Keratinocyte (primary cell): ENCODE measurements around the gene IGSF8. TPM values are rescaled to one million over a fixed set of nuclear protein-coding genes. Genes with fewer than 3 reads are reported as not detected.

ENCODE experiments used
- DNase-seq: peaks from one replicate; pipeline ENCODE4 v3.0.0-alpha.2; 2011; ENCODE audit warnings: low read depth, missing footprints, low spot score
- FAIRE-seq: peaks from 2 replicates; lab custom pipeline; 2011; peaks lifted over from hg19 to GRCh38; lab: Jason Lieb, UNC
- H2AFZ ChIP-seq: 2 replicates; pipeline ENCODE4 v1.6.0; 2012; ENCODE audit warnings: low read length, control low read depth, inconsistent platforms; ENCODE audit not compliant: control insufficient read depth
- H3K27ac ChIP-seq: 2 replicates; pipeline ENCODE4 v1.5.1; 2011; ENCODE audit warnings: low read length; ENCODE audit not compliant: control insufficient read depth, insufficient read depth
- H3K27me3 ChIP-seq: 3 replicates; pipeline ENCODE4 v1.6.0; 2011; ENCODE audit warnings: low read length; ENCODE audit not compliant: control insufficient read depth, insufficient read depth; ENCODE audit errors: extremely low read depth
- H3K36me3 ChIP-seq, 2 experiments: 2 replicates in 1 of 2; 3 replicates in 1 of 2; pipeline ENCODE4 v1.5.1; 2011; ENCODE audit warnings: low read length in 2 of 2, mild to moderate bottlenecking in 1 of 2; ENCODE audit not compliant: control insufficient read depth in 2 of 2, insufficient read depth in 2 of 2; ENCODE audit errors: extremely low read depth in 1 of 2
- H3K4me1 ChIP-seq: 3 replicates; pipeline ENCODE4 v1.5.1; 2011; ENCODE audit warnings: low read length; ENCODE audit not compliant: control insufficient read depth, insufficient read depth; ENCODE audit errors: extremely low read depth
- H3K4me2 ChIP-seq: 3 replicates; pipeline ENCODE4 v1.6.0; 2011; ENCODE audit warnings: low read depth, low read length; ENCODE audit not compliant: control insufficient read depth, insufficient read depth; ENCODE audit errors: extremely low read depth
- H3K4me3 ChIP-seq, 3 experiments: fragments of 200-600 bp in 1 of 3; sonication (generic) in 1 of 3; 2 replicates in 2 of 3; 3 replicates in 1 of 3; pipeline ENCODE4 v1.5.1; 2011 to 2016; ENCODE audit warnings: low read length in 3 of 3, mild to moderate bottlenecking in 3 of 3, control low read depth in 2 of 3, inconsistent platforms in 1 of 3, low read depth in 1 of 3, mixed read lengths in 1 of 3, mixed run types in 1 of 3, moderate library complexity in 1 of 3; ENCODE audit not compliant: control insufficient read depth in 2 of 3, insufficient read depth in 2 of 3; ENCODE audit errors: extremely low read depth in 1 of 3
- H3K79me2 ChIP-seq: 2 replicates; pipeline ENCODE4 v1.6.0; 2012; ENCODE audit warnings: low read length; ENCODE audit not compliant: control insufficient read depth, insufficient read depth
- H3K9ac ChIP-seq: 3 replicates; pipeline ENCODE4 v1.6.0; 2011; ENCODE audit warnings: low read length; ENCODE audit not compliant: control insufficient read depth, insufficient read depth; ENCODE audit errors: extremely low read depth
- H3K9me1 ChIP-seq: 3 replicates; pipeline ENCODE4 v1.6.0; 2011; ENCODE audit warnings: low read length; ENCODE audit not compliant: control insufficient read depth, insufficient read depth; ENCODE audit errors: extremely low read depth
- H3K9me3 ChIP-seq: 2 replicates; pipeline ENCODE4 v1.5.1; 2012; ENCODE audit warnings: low read depth, low read length; ENCODE audit not compliant: control insufficient read depth
- H4K20me1 ChIP-seq: 3 replicates; pipeline ENCODE4 v1.6.0; 2011; ENCODE audit warnings: low read length; ENCODE audit not compliant: control insufficient read depth, insufficient read depth; ENCODE audit errors: extremely low read depth
- EZH2 ChIP-seq: IDR thresholded peaks from one replicate; pipeline ENCODE4 v1.6.1; 2012; ENCODE audit warnings: inconsistent platforms, mild to moderate bottlenecking, low read length, moderate library complexity
- dilution Hi-C: fragments of 300-500 bp; cut with MboI; formaldehyde crosslinking; loops from one replicate; pipeline ENCODE4 v1.7.0; 2020; ENCODE audit warnings: low sequenced_read_pairs; ENCODE audit not compliant: extremely low pct_ligation_motif_present
- polyA plus RNA-seq, 5 experiments: library from polyadenylated mRNA; depleted of rRNA in 3 of 5; stranded (reverse) in 3 of 5; stranded (forward) in 1 of 5; unstranded in 1 of 5; fragments of >200 nt; gene quantifications; 1 replicate in 1 of 5; 2 replicates in 3 of 5; 3 replicates in 1 of 5; pipeline versions ENCODE4 v1.2.1 to v1.2.3, GENCODE V29; 2011 to 2012; ENCODE audit warnings: missing spikeins in 2 of 5, low read depth in 1 of 5, low replicate concordance in 1 of 5
- TF ChIP-seq, protein P1 (sequence below), 3 experiments: IDR thresholded peaks in 1 of 3; conservative IDR thresholded peaks in 1 of 3; optimal IDR thresholded peaks in 1 of 3; 2 replicates in 2 of 3; 3 replicates in 1 of 3; pipeline versions ENCODE3 to v1.5.1; 2011; ENCODE audit warnings: low read length in 3 of 3, mild to moderate bottlenecking in 3 of 3, moderate library complexity in 2 of 3, control low read depth in 1 of 3, inconsistent platforms in 1 of 3; ENCODE audit not compliant: insufficient read depth in 2 of 3; ENCODE audit errors: extremely low read depth in 1 of 3

IGSF8 gene
- polyA plus RNA-seq, 1 donor (not counting 4 experiments of a cell fraction or from before 2014, with no cell fraction given) = 16.5 TPM

DNA sequence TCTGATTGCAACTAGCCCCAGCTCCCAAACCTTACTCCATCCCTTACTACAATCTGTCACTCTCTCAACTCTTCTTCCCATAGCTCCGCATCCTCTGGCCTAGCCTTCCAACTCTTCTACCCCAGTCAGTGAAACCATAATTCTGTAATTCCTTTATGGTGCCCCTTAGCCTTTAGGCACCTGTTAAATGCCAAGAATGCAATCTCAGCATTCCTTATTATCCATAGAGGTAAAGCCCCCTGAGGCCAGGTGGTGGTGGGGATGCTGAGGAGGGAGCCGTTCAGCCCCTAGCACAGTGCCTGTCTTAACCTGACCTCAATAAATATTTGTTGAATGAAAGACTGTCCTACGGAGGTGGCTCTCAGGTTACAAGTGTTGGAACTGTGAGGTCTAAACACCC lies 31.1 kb upstream of the IGSF8 start:
- H4K20me1 ChIP-seq = no peaks in the 10 kb centered on the region
- no peak overlapping the region for H3K4me3 ChIP-seq
- H3K79me2 ChIP-seq = no peaks in the 10 kb centered on the region
- TF ChIP-seq EZH2 = no peak
- TF ChIP-seq, protein P1, sequence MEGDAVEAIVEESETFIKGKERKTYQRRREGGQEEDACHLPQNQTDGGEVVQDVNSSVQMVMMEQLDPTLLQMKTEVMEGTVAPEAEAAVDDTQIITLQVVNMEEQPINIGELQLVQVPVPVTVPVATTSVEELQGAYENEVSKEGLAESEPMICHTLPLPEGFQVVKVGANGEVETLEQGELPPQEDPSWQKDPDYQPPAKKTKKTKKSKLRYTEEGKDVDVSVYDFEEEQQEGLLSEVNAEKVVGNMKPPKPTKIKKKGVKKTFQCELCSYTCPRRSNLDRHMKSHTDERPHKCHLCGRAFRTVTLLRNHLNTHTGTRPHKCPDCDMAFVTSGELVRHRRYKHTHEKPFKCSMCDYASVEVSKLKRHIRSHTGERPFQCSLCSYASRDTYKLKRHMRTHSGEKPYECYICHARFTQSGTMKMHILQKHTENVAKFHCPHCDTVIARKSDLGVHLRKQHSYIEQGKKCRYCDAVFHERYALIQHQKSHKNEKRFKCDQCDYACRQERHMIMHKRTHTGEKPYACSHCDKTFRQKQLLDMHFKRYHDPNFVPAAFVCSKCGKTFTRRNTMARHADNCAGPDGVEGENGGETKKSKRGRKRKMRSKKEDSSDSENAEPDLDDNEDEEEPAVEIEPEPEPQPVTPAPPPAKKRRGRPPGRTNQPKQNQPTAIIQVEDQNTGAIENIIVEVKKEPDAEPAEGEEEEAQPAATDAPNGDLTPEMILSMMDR (optimal IDR thresholded peaks at IDR 0.05 in 1 of 3, IDR thresholded peaks at IDR 0.05 in 1 of 3, conservative IDR thresholded peaks at IDR 0.05 in 1 of 3; ENCODE audit: extremely low read depth in 1 of 3, insufficient read depth in 2 of 3, low read length in 3 of 3) = no peak
- peaks cover 13% of the 10 kb centered on the region for H3K4me1 ChIP-seq
- FAIRE-seq (no peak), DNase-seq (no peak)
- H2AFZ ChIP-seq = no peak overlapping the region
- no peaks in the 10 kb centered on the region for H3K9me3 ChIP-seq
- dilution Hi-C loops = no loop called here
- H3K9me1 ChIP-seq = no peaks in the 10 kb centered on the region
- H3K9ac ChIP-seq = no peak overlapping the region
- H3K4me2 ChIP-seq = no peak overlapping the region
- H3K27ac ChIP-seq = no peak overlapping the region
- H3K36me3 ChIP-seq = no peaks in the 10 kb centered on the region
- H3K27me3 ChIP-seq = peaks cover 17% of the 10 kb centered on the region

DNA sequence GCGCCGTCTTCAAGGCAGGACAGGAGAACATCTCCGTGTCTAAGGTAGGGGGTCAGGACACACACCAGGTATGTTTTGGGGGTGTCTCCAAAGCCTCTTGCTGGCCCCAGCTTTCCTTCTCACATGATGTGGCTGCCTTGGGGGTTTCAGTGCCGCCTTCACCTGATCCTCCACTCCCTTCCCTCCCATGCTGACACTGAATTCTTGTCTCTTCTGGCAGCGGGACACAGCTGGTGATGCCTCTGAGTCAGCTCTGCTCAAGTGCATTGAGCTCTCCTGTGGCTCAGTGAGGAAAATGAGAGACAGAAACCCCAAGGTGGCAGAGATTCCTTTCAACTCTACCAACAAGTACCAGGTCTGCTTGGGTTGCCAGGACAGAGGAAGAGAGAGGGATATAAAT lies 30.6 kb upstream of the IGSF8 start:
- H3K9ac ChIP-seq = no peak overlapping the region
- DNase-seq (no peak), FAIRE-seq (no peak)
- dilution Hi-C loops = no loop called here
- peaks cover 18% of the 10 kb centered on the region for H3K4me1 ChIP-seq
- no peaks in the 10 kb centered on the region for H3K9me3 ChIP-seq
- no peak for TF ChIP-seq EZH2
- TF ChIP-seq, protein P1 (optimal IDR thresholded peaks at IDR 0.05 in 1 of 3, IDR thresholded peaks at IDR 0.05 in 1 of 3, conservative IDR thresholded peaks at IDR 0.05 in 1 of 3; ENCODE audit: extremely low read depth in 1 of 3, insufficient read depth in 2 of 3, low read length in 3 of 3) = no peak
- H3K4me3 ChIP-seq = no peak overlapping the region
- no peak overlapping the region for H3K4me2 ChIP-seq
- no peaks in the 10 kb centered on the region for H3K9me1 ChIP-seq
- no peak overlapping the region for H3K27ac ChIP-seq
- H3K36me3 ChIP-seq = no peaks in the 10 kb centered on the region
- H3K27me3 ChIP-seq = peaks cover 17% of the 10 kb centered on the region
- H3K79me2 ChIP-seq = no peaks in the 10 kb centered on the region
- no peaks in the 10 kb centered on the region for H4K20me1 ChIP-seq
- no peak overlapping the region for H2AFZ ChIP-seq
